Stimulated activated CD4-positive, alpha-beta T cell treated with anti-CD3 and anti-CD28 coated beads, Interleukin-15, amount 100 ng/mL, for 48 hours (primary cell): Measurements from ENCODE around the gene PXK.
"Not testable (repeated sequence)": the region's sequence is repeated elsewhere in the genome, so short reads cannot be mapped to it uniquely, and the experiment has no call there.

Experiments
- DNase-seq, 2 donors: peaks; one replicate each; pipeline ENCODE4 v3.0.0-alpha.2; 2020; ENCODE audit warnings: low read depth in 2 of 2

The PXK gene

GRCh38 chr3:58332575-58333188 is at the start of gene PXK:
PXK (plus strand) TSS chr3:58332892; CDS start chr3:58332989, 97 bp downstream.
- peak; percentile 50 to 70 for DNase-seq

GRCh38 chr3:58285334-58285733 is 47.4 kb upstream of the PXK start:
- no peak for DNase-seq

- DNase-seq, result no peak
Observed at GRCh38 chr3:58287354-58287753, 45.3 kb upstream of the PXK start.

- no peak for DNase-seq
Observed at GRCh38 chr3:58288011-58288728, 44.5 kb upstream of the PXK start.

GRCh38 chr3:58288964-58289613 is 43.6 kb upstream of the PXK start:
- DNase-seq, result not testable (repeated sequence)

GRCh38 chr3:58290446-58290845 is 42.2 kb upstream of the PXK start:
- not testable (repeated sequence) for DNase-seq

GRCh38 chr3:58291671-58292338 is 40.9 kb upstream of the PXK start:
- DNase-seq, result no peak

- no peak for DNase-seq
Observed at GRCh38 chr3:58292866-58293265, 39.8 kb upstream of the PXK start.

GRCh38 chr3:58293516-58293915 is 39.2 kb upstream of the PXK start:
- no peak for DNase-seq

GRCh38 chr3:58296269-58296668 is 36.4 kb upstream of the PXK start:
- DNase-seq, result no peak

GRCh38 chr3:58296843-58297242 is 35.8 kb upstream of the PXK start:
- DNase-seq, result no peak

- DNase-seq, result no peak
Observed at GRCh38 chr3:58298190-58298589, 34.5 kb upstream of the PXK start.

- DNase-seq, result no peak
Observed at GRCh38 chr3:58299075-58299474, 33.6 kb upstream of the PXK start.

- DNase-seq, result no peak
Observed at GRCh38 chr3:58299839-58300516, 32.7 kb upstream of the PXK start.

GRCh38 chr3:58305882-58306711 is 26.6 kb upstream of the PXK start, which contains the start of the genes HTD2 and RPP14:
HTD2 (plus strand) TSS chr3:58306520; CDS start chr3:58317614, 11,094 bp downstream.
RPP14 (plus strand) TSS chr3:58306245; CDS start chr3:58310330, 4,085 bp downstream.
- peak; percentile 98 for DNase-seq

- DNase-seq, result peak in 1 of 2 donors; percentile 22
Observed at GRCh38 chr3:58307639-58308215, 25.0 kb upstream of the PXK start.

GRCh38 chr3:58308728-58309127 is 24.0 kb upstream of the PXK start:
- DNase-seq, result no peak

GRCh38 chr3:58317811-58318210 is 14.9 kb upstream of the PXK start:
- DNase-seq, result no peak

GRCh38 chr3:58321791-58322190 is 10.9 kb upstream of the PXK start:
- DNase-seq, result no peak

GRCh38 chr3:58322793-58323192 is 9.9 kb upstream of the PXK start:
- DNase-seq, result no peak
